ENCODE data around the gene ABCC12. TPM values are rescaled to one million over a fixed set of nuclear protein-coding genes. Genes with fewer than 3 reads are reported as not detected.

Gene ABCC12
- total and polyA plus RNA-seq, 8 donors = 0.06 to 0.26 (median 0.18) TPM; not detected in 2

DNA sequence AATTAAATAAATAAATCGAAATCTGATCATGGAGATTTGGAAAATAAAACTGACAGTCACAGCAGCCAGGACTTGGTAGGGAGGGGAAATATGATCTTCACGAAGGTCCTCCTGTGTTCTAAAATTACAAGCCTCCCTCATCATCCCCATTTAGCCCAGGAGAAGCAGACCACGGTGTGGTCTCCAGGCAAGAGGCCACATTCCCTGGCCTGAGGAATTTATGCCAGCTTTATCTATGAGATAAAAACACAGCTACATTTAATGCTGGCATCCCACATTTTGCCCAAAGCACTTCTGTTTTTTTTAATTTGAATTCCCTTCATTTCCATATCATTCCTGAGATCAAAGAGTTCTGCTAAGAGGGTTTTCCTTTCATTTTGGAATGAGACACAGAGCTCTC lies 43.2 kb downstream of the ABCC12 start:
- no peak overlapping the region for H3K4me3 ChIP-seq
- TF ChIP-seq, protein P1, sequence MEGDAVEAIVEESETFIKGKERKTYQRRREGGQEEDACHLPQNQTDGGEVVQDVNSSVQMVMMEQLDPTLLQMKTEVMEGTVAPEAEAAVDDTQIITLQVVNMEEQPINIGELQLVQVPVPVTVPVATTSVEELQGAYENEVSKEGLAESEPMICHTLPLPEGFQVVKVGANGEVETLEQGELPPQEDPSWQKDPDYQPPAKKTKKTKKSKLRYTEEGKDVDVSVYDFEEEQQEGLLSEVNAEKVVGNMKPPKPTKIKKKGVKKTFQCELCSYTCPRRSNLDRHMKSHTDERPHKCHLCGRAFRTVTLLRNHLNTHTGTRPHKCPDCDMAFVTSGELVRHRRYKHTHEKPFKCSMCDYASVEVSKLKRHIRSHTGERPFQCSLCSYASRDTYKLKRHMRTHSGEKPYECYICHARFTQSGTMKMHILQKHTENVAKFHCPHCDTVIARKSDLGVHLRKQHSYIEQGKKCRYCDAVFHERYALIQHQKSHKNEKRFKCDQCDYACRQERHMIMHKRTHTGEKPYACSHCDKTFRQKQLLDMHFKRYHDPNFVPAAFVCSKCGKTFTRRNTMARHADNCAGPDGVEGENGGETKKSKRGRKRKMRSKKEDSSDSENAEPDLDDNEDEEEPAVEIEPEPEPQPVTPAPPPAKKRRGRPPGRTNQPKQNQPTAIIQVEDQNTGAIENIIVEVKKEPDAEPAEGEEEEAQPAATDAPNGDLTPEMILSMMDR (IDR thresholded peaks at IDR 0.05) = no peak
- ATAC-seq (no peak), DNase-seq (no peak)
- intact Hi-C loops (cut with DNase I) = no loop called here
- no peaks in the 10 kb centered on the region for H3K36me3 ChIP-seq
- H3K27ac ChIP-seq = no peak overlapping the region
- H3K27me3 ChIP-seq = no peaks in the 10 kb centered on the region
- no peaks in the 10 kb centered on the region for H3K9me3 ChIP-seq
- H3K4me1 ChIP-seq = no peaks in the 10 kb centered on the region

DNA sequence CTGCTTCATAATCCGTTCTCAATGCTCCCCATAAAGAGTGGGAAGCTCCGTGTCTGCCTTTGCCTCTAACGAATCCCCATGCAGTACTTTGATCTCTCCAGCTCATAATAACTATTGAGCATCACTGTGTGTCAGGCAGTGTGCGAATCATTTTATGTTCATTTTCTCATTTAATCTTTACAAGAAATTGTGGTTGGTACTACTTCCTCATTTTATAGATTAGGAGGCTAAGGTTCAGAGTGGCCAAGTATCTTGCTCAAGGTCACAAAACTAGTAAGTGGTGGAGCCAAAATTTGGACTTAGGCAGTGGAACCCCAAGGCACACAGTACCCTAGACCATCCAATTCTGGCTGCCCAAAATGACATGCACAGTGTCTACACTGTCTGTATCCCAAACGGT lies 44.8 kb downstream of the ABCC12 start:
- no peak overlapping the region for H3K27ac ChIP-seq
- no peaks in the 10 kb centered on the region for H3K36me3 ChIP-seq
- ATAC-seq (no peak), DNase-seq (no peak)
- TF ChIP-seq, protein P1 (IDR thresholded peaks at IDR 0.05) = no peak
- no peaks in the 10 kb centered on the region for H3K9me3 ChIP-seq
- intact Hi-C loops (cut with DNase I) = no loop called here
- H3K4me3 ChIP-seq = no peak overlapping the region
- no peaks in the 10 kb centered on the region for H3K4me1 ChIP-seq
- H3K27me3 ChIP-seq = no peaks in the 10 kb centered on the region

DNA sequence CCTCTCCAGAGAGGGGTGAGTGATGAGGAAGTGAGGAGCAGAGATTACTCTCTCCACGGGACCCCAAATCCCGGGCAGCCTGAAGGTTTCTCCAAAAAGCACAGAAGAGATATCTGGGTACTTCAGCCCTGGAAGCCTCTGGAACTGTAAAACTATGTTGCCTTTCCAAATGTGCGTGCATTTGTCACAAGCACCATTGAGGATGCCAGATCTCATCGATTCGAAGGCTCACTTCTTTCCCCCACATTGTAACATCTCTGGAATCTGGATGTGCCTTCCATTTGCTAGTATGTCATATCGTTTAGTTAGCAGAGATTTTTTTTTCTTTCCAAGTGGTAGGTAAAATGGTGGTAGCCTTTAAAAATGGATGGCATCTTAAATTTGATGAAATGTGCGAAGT lies 45.8 kb downstream of the ABCC12 start:
- H3K4me1 ChIP-seq = no peaks in the 10 kb centered on the region
- no peaks in the 10 kb centered on the region for H3K27me3 ChIP-seq
- H3K36me3 ChIP-seq = no peaks in the 10 kb centered on the region
- TF ChIP-seq, protein P1 (IDR thresholded peaks at IDR 0.05) = no peak
- H3K9me3 ChIP-seq = no peaks in the 10 kb centered on the region
- DNase-seq (no peak), ATAC-seq (no peak)
- intact Hi-C loops (cut with DNase I) = no loop called here
- no peak overlapping the region for H3K4me3 ChIP-seq
- H3K27ac ChIP-seq = no peak overlapping the region

DNA sequence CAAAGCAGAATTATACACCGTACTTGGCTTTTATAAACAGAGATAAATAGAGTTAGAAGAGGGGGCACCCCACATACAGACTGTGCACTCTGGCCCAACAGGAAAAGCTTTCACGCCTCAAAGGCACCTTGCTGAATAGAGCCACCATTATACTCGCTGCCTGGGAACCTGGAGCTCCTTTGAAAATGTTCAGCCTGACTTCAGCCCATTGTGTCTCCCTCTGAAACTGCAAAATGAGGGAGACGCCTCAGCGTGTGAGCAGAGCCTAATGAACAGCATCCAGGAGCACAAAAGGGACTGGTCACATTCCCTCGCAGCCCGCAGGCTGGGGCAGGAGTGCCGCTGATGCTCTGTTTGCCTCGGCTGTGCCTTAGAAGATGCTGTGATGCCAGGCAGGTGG lies 46.3 kb downstream of the ABCC12 start:
- TF ChIP-seq, protein P1 (IDR thresholded peaks at IDR 0.05) = no peak
- no peak overlapping the region for H3K27ac ChIP-seq
- no peak overlapping the region for H3K4me3 ChIP-seq
- DNase-seq = no peak
- H3K27me3 ChIP-seq = no peaks in the 10 kb centered on the region
- ATAC-seq = no peak
- no peaks in the 10 kb centered on the region for H3K4me1 ChIP-seq
- intact Hi-C loops (cut with DNase I) = no loop called here
- no peaks in the 10 kb centered on the region for H3K9me3 ChIP-seq
- H3K36me3 ChIP-seq = no peaks in the 10 kb centered on the region

DNA sequence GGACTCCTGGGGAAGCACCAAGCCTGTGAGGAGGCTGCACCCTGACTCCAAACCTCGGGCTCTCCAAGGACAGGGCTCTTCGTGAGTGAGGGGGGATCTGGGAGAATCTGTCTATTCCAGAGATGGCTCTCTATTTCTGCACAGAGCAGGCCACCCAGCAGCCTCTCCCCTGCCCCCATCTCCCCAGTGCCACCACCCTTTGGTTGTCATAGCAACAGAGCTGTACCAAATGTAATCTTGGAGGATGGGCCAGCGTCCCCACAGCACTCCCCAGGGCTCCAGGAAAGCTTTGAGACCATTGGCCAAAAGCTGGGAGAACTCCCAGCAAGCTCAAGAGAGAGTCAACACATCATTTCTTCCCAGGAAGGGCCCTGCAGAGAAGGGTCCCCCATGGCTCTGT lies 49.3 kb downstream of the ABCC12 start:
- intact Hi-C loops (cut with DNase I) = no loop called here
- Histone ChIP-seq H3K27ac (no peak overlapping the region), H3K4me1 (no peaks in the 10 kb centered on the region), H3K9me3 (no peaks in the 10 kb centered on the region), H3K36me3 (no peaks in the 10 kb centered on the region), H3K4me3 (no peak overlapping the region), H3K27me3 (no peaks in the 10 kb centered on the region)
- TF ChIP-seq, protein P1 (IDR thresholded peaks at IDR 0.05) = no peak
- ATAC-seq (no peak), DNase-seq (no peak)

Other genes with a start within 250 kb of the ABCC12 start
- gene LONP2, start 88.3 kb upstream of the ABCC12 start, total RNA-seq = 10 to 100 TPM; 63.2 to 64.8 TPM
- 10 to 100 TPM; 72.2 to 89.2 (median 77.4) TPM for gene LONP2, start 88.3 kb upstream of the ABCC12 start, polyA plus RNA-seq (ENCODE audit: insufficient read length in 6 of 6)
- gene ABCC11, start 91.5 kb upstream of the ABCC12 start, total RNA-seq = under 1 TPM in 1 of 2 donors, not detected in 1; 0.05 TPM
- gene ABCC11, start 91.5 kb upstream of the ABCC12 start, polyA plus RNA-seq (ENCODE audit: insufficient read length in 6 of 6) = under 1 TPM; 0.11 to 0.35 (median 0.19) TPM
- gene SIAH1, start 229.4 kb upstream of the ABCC12 start, total RNA-seq = 10 to 100 TPM; 18.9 to 21.9 TPM
- gene SIAH1, start 229.4 kb upstream of the ABCC12 start, polyA plus RNA-seq (ENCODE audit: insufficient read length in 6 of 6) = 10 to 100 TPM; 51.8 to 60.3 (median 56.1) TPM